ENCODE results near the gene MYH9. TPM values are rescaled to one million over a fixed set of nuclear protein-coding genes. Genes with fewer than 3 reads are reported as not detected.
A peak's percentile ranks its signal among the peaks of the same experiment; 100 is the strongest.

MYH9 gene
- total RNA-seq, 3 donors from 2014 or later: 673 to 753 (median 716) TPM

DNA sequence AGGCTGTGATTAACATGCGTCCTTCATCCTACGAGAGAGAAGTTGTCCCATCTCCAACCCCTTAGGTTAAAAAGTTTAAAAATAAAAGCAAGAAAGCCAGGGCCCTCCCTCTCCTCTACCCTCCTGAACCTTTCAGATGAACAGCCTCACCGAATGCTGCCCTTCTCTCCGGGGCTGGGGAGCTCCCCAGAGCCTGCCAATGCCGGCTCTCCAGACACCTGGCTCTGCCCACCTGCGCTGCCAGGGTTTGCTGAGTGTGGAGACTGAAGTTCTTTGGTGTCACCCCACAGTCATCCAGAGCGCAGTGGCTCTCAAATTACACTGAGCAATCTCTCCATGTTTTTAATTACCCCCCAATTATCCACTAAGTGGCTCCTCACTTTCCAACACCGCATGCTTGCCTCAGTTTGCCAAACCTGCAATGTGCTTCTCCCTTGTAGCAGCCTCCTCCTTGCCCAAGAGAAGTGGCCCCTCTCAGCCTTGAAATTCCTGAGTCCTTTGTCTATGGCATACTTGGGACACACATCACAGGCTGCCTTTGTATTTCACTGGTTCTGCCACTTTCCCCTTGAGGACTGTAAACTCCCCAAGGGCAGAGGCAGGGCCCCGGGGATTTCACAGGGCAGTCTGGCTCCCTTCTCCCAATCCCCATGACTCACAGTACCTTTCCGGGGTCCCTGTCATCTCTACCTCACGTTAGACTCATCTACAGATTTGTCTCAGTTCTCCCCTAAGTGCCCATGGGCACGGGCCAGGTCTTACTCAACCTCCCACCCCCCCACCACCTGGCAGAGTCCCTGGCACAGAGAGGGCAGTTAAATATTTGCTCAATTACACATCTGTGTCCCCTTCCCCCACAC is 2.0 kb downstream of the MYH9 start:
- Mint-ChIP-seq H3K9me3 (no peaks in the 10 kb centered on the region), H3K36me3 (ENCODE audit: insufficient read depth) (peaks cover 29% of the 10 kb centered on the region), H3K27me3 (ENCODE audit: low read depth) (no peaks in the 10 kb centered on the region), H3K4me1 (ENCODE audit: low read depth) (peaks cover 53% of the 10 kb centered on the region), H3K4me3 (peak overlapping the region; percentile 99)
- DNase-seq (peak; percentile 76), ATAC-seq (peak; percentile 29 to 32)

DNA sequence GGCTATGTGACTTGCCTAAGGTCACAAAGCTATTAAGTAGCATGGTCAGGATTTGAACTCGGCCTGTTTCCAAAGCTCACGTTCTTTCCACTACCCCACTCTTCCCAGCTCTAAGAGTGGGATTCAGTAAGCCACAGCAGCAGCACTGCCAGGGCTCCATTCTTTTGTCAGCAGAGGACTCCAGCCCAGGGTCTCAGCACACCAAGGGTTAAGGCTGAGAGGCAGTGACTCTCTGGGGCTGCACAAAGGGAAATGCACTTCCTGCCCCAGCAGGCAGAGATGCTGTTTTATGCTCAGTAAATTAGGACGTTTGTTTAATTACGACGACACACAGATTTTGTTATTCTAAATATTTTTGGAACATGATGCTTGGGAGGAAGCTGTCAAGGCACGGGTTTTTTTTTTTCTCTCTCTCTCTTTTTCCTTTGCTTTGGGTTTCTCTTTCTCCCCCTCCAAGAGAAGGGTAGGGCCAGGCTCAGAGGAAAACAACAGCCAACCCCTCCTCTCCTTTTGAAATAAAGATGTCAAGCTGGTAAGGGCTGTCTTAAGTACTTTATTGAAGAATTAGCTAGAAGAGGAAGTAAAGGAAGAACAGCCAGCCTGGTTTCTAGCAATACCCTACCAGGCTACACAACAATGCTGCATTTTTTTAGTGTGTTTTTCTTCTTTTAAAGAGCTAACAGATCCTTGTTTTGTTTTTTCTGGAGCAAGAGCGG is 2.8 kb downstream of the MYH9 start:
- Mint-ChIP-seq H3K4me3 (peak overlapping the region; percentile 99), H3K9me3 (no peaks in the 10 kb centered on the region), H3K27me3 (ENCODE audit: low read depth) (no peaks in the 10 kb centered on the region), H3K36me3 (ENCODE audit: insufficient read depth) (peaks cover 33% of the 10 kb centered on the region), H3K4me1 (ENCODE audit: low read depth) (peaks cover 61% of the 10 kb centered on the region)
- no peak for ATAC-seq
- no peak for DNase-seq

DNA sequence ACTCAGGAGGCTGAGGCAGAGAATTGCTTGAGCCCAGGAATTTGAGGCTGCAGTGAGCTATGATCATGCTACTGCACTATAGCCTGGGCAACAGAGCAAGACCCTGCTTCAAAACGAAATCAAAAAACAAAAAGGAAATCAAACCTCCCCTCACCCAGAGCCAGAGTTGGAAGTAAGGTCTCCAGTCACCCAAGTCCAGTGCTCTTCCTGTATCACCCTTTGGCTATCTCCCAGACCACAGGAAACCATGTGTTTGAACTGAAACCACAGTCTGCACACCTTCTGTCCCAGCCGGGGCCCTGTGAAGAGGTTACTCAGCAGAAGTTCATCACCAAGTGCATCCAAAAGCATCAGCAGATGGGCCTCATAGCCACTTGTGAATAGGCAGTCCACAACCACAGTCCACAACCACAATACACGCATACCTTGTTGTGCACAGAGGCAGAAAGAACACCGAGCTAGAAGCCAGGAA is 4.6 kb downstream of the MYH9 start:
- no peak for DNase-seq
- Mint-ChIP-seq H3K4me1 (ENCODE audit: low read depth) (peaks cover 72% of the 10 kb centered on the region), H3K4me3 (peak overlapping the region; percentile 78), H3K9me3 (no peaks in the 10 kb centered on the region), H3K36me3 (ENCODE audit: insufficient read depth) (peaks cover 35% of the 10 kb centered on the region), H3K27me3 (ENCODE audit: low read depth) (no peaks in the 10 kb centered on the region)
- no peak for ATAC-seq

DNA sequence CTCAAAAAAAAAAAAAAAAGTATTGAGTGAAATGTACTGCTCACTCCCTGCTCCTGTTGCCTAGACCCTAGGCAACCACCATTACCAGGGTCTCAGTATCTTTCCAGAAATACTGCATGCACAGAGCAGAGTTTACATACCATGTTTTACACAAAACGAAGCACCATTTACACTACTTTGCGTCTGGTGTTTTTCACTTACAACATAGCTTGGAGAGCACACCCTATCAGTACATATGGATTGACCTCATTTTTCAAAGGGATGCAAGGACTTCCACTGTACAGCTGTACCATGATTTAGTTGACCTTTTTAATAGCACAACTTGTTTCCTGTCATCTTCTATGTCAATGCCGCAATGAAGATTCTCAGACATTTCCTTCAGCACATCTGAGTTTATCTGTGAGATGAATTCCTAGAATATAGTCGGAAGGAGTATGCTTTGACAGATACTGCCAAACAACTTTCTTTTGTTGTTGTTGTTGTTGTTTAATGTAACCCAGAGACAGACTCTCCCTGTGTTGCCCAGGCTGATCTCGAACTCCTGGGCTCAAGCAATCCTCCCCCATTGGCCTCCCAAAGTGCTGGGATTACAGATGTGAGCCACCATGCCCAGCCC is 6.1 kb downstream of the MYH9 start:
- no peak for ATAC-seq
- Mint-ChIP-seq H3K4me1 (ENCODE audit: low read depth) (peaks cover 85% of the 10 kb centered on the region), H3K9me3 (no peaks in the 10 kb centered on the region), H3K27me3 (ENCODE audit: low read depth) (no peaks in the 10 kb centered on the region), H3K36me3 (ENCODE audit: insufficient read depth) (peaks cover 36% of the 10 kb centered on the region), H3K4me3 (peak overlapping the region; percentile 57)
- DNase-seq: no peak

DNA sequence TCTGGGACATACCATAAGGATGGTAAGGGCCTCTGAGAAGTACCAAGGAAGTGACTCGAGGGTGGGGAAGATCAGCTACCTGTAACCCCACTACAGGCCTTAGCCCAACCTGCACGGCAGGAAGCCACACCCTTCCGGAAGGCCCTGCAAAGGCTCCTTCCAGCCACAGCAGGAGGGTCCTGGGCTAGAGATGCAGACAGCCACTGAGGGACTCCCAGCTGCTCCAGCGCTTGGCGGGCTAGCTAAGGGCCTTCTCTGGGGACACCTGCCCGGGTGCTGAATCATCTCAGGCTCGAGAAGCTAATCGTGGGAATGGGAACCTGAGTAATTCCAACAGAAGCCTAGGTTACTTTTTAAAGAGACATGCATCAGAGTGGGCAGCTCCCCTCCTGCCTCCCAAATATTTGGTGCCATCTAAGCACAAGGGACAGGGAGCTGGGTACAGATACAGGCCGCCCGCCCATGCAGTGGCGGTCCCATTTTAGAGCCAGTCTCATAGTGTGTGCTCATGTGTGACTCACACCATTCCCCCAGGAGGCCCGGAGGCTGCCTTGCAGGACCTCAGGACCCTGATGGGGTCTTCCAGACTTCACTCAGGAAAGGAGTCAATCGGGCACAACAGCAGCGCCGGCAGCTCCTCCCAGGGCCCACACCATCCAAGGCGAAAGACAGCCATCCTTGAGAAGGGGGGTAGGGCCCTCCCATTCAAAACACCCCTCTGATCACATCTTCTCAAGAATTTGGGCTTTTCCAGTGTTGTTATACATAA is 8.0 kb downstream of the MYH9 start:
- H3K9me3 Mint-ChIP-seq: no peaks in the 10 kb centered on the region
- H3K27me3 Mint-ChIP-seq (ENCODE audit: low read depth): no peaks in the 10 kb centered on the region
- ATAC-seq (peak; percentile 26 to 28), DNase-seq (no peak)
- peaks cover 89% of the 10 kb centered on the region for H3K4me1 Mint-ChIP-seq (ENCODE audit: low read depth)
- peak overlapping the region; percentile 80 for H3K4me3 Mint-ChIP-seq
- peaks cover 28% of the 10 kb centered on the region for H3K36me3 Mint-ChIP-seq (ENCODE audit: insufficient read depth)

DNA sequence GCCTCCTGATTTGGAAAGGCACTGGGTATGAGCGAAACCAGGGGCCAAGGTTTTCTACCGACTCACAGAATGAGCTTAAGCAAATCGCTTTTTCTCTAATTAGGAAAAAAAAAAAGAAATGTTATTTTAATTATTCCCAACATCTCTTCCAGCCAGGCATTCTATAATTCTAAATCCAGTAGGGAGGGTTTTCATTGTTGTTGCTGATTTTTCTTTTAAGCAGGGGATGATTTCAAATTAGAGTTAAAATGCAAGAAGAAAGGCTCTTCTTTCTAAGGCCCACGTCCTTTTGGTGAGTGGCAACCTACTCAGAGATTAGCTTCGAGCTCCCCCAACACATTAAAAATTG is 8.9 kb downstream of the MYH9 start:
- Mint-ChIP-seq H3K36me3 (ENCODE audit: insufficient read depth) (peaks cover 31% of the 10 kb centered on the region), H3K4me1 (ENCODE audit: low read depth) (peaks cover 89% of the 10 kb centered on the region), H3K27me3 (ENCODE audit: low read depth) (no peaks in the 10 kb centered on the region), H3K9me3 (no peaks in the 10 kb centered on the region), H3K4me3 (peak overlapping the region; percentile 80)
- DNase-seq: no peak
- ATAC-seq: no peak

- H3K36me3 Mint-ChIP-seq (ENCODE audit: insufficient read depth): peaks cover 29% of the 10 kb centered on the region
- DNase-seq: no peak
- H3K9me3 Mint-ChIP-seq: no peaks in the 10 kb centered on the region
- peaks cover 91% of the 10 kb centered on the region for H3K4me1 Mint-ChIP-seq (ENCODE audit: low read depth)
- no peak for ATAC-seq
- H3K27me3 Mint-ChIP-seq (ENCODE audit: low read depth): no peaks in the 10 kb centered on the region
- peak overlapping the region; percentile 80 for H3K4me3 Mint-ChIP-seq
Observed at GRCh38 chr22:36378080-36378868, 9.5 kb downstream of the MYH9 start.

GRCh38 chr22:36377022-36377631 is 10.6 kb downstream of the MYH9 start:
- Mint-ChIP-seq H3K4me3 (peak overlapping the region; percentile 80), H3K9me3 (no peaks in the 10 kb centered on the region), H3K36me3 (ENCODE audit: insufficient read depth) (peaks cover 24% of the 10 kb centered on the region), H3K4me1 (ENCODE audit: low read depth) (peaks cover 93% of the 10 kb centered on the region), H3K27me3 (ENCODE audit: low read depth) (no peaks in the 10 kb centered on the region)
- DNase-seq (no peak), ATAC-seq (peak; percentile 70 to 71)

- no peaks in the 10 kb centered on the region for H3K9me3 Mint-ChIP-seq
- H3K4me3 Mint-ChIP-seq: peak overlapping the region; percentile 80
- ATAC-seq: no peak
- H3K27me3 Mint-ChIP-seq (ENCODE audit: low read depth): no peaks in the 10 kb centered on the region
- DNase-seq: no peak
- H3K4me1 Mint-ChIP-seq (ENCODE audit: low read depth): peaks cover 92% of the 10 kb centered on the region
- H3K36me3 Mint-ChIP-seq (ENCODE audit: insufficient read depth): peaks cover 24% of the 10 kb centered on the region
Observed at GRCh38 chr22:36376265-36376664, 11.5 kb downstream of the MYH9 start.

DNA sequence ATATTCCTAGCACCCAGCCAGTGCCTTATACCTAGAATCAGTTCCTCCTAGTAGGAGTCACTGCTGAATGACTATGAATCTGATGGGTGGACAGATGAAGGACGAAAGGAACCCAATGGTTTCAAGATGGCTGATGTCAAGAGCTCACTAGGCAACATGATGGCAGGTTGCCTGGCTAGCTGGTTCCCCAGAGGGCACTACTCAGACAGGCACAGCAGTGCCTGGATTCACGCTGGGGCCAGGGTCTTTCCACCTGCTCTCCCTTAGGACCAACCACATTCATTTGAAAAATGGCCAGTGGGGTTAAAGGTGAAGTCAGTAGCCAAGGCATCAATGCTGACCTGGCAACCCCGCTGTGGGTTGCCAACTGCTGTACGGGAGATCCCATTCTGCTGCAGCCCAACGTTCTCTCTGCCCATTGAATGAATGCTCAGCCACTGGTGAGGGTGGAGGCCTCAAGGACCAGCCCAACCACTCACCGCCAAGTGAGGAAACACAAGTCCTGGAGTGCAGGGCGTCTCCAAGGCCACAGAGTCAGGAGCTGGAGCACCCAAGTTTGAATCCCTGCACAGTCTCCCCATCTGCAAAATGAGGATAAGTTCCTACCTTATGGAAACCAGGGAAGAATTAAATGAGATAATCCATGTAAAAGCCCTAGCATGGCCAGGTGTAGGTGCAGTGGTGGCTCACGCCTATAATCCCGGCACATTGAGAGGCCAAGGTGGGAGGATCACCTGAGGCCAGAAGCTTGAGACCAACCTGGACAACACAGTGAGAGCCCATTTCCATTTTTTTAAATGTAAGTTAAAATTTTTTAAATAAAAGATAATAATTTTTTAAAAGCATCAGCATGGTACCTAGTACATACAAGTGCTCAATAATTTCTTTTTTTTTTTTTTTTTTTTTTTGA is 12.4 kb downstream of the MYH9 start:
- Mint-ChIP-seq H3K4me1 (ENCODE audit: low read depth) (peaks cover 93% of the 10 kb centered on the region), H3K9me3 (no peaks in the 10 kb centered on the region), H3K36me3 (ENCODE audit: insufficient read depth) (peaks cover 24% of the 10 kb centered on the region), H3K27me3 (ENCODE audit: low read depth) (no peaks in the 10 kb centered on the region), H3K4me3 (peak overlapping the region; percentile 59)
- ATAC-seq (no peak), DNase-seq (no peak)

DNA sequence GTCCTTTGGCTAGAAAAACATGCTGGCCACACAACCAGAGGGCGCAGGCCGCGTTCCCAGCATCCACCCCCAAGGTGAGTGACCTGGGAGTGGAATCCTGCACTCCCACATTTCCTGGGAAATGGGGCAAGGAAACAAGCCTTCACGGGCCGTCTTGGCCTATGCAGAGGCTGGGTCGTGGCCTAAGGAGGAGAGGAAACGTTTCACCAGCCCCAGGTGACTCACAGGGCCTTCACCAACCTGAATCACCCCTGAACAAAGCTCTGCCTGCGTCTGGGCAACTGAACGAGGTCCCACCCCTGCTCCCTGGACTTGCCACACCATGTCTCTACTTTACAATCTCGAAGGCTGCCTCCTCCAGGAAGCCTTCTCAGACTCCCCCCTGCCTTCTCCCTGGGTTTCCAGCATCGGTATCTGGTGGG is 13.2 kb downstream of the MYH9 start:
- peaks cover 24% of the 10 kb centered on the region for H3K36me3 Mint-ChIP-seq (ENCODE audit: insufficient read depth)
- DNase-seq (peak; percentile 67), ATAC-seq (peak; percentile 74 to 77)
- no peaks in the 10 kb centered on the region for H3K27me3 Mint-ChIP-seq (ENCODE audit: low read depth)
- peaks cover 93% of the 10 kb centered on the region for H3K4me1 Mint-ChIP-seq (ENCODE audit: low read depth)
- H3K4me3 Mint-ChIP-seq: peak overlapping the region; percentile 59
- H3K9me3 Mint-ChIP-seq: no peaks in the 10 kb centered on the region

- H3K9me3 Mint-ChIP-seq: no peaks in the 10 kb centered on the region
- no peaks in the 10 kb centered on the region for H3K27me3 Mint-ChIP-seq (ENCODE audit: low read depth)
- peaks cover 28% of the 10 kb centered on the region for H3K36me3 Mint-ChIP-seq (ENCODE audit: insufficient read depth)
- no peak for DNase-seq
- no peak for ATAC-seq
- peak overlapping the region; percentile 33 for H3K4me3 Mint-ChIP-seq
- peaks cover 91% of the 10 kb centered on the region for H3K4me1 Mint-ChIP-seq (ENCODE audit: low read depth)
Observed at GRCh38 chr22:36373258-36373579, 14.5 kb downstream of the MYH9 start.
